Peyer's patch (tissue), 4 donors: ENCODE measurements around the gene ZNF790.

Experiments
- POLR2A ChIP-seq, 2 donors: fragments of 450-650 bp; IDR thresholded peaks; one replicate each; pipeline ENCODE4 v1.5.1; 2017; ENCODE audit warnings: antibody characterized with exemption in 2 of 2, mild to moderate bottlenecking in 2 of 2, moderate library complexity in 2 of 2
- TF ChIP-seq, protein P1 (sequence below), 6 experiments: fragments of 450-650 bp in 4 of 6; fragments of 200-600 bp in 2 of 6; sonication (generic) in 1 of 6; IDR thresholded peaks; one replicate each; pipeline ENCODE4 v1.5.1; 2017 to 2019; ENCODE audit warnings: antibody characterized with exemption in 6 of 6, mild to moderate bottlenecking in 3 of 6, moderate library complexity in 1 of 6

DNA sequence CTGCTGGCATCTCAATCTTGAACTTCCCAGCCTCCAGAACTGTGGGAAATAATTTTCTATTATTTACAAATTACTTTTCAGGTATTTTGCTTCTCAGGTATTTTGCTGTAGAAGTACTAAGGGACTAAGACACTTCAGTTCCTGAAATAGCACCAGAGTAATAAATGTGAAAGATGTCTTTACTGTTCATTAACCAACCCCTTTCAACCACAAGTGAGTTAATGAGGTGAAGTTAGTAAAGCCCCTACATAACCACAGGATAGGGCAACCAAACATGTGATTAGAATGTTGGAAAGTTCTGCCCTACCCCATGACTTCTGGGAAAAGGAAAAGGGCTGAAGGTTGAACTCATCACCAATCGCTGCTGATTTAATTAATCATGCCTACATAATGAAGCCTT lies 9.8 kb upstream of the ZNF790 start:
- TF ChIP-seq POLR2A (IDR thresholded peaks at IDR 0.05) = no peak
- TF ChIP-seq, protein P1, sequence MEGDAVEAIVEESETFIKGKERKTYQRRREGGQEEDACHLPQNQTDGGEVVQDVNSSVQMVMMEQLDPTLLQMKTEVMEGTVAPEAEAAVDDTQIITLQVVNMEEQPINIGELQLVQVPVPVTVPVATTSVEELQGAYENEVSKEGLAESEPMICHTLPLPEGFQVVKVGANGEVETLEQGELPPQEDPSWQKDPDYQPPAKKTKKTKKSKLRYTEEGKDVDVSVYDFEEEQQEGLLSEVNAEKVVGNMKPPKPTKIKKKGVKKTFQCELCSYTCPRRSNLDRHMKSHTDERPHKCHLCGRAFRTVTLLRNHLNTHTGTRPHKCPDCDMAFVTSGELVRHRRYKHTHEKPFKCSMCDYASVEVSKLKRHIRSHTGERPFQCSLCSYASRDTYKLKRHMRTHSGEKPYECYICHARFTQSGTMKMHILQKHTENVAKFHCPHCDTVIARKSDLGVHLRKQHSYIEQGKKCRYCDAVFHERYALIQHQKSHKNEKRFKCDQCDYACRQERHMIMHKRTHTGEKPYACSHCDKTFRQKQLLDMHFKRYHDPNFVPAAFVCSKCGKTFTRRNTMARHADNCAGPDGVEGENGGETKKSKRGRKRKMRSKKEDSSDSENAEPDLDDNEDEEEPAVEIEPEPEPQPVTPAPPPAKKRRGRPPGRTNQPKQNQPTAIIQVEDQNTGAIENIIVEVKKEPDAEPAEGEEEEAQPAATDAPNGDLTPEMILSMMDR (IDR thresholded peaks at IDR 0.05) = no peak
